Natural killer cell (primary cell): ENCODE measurements around the gene ZNF124. TPM values are rescaled to one million over a fixed set of nuclear protein-coding genes. Genes with fewer than 3 reads are reported as not detected.
"Not testable (repeated sequence)": the region's sequence is repeated elsewhere in the genome, so short reads cannot be mapped to it uniquely, and the experiment has no call there.

ENCODE experiments used
- ATAC-seq, 3 donors: fragments of 150-1000 bp in 2 of 3; fragments of 200-7000 bp in 1 of 3; cut with Tn5 transposase; 1 replicate in 1 of 3; 2 replicates in 2 of 3; pipeline ENCODE4 v1.10.0; 2021; ENCODE audit warnings: mild to moderate bottlenecking in 2 of 3, moderate library complexity in 2 of 3
- DNase-seq, 2 donors: peaks; one replicate each; pipeline versions ENCODE4 v3.0.0 to v3.0.0-alpha.2; 2013 to 2021; ENCODE audit warnings: mixed read lengths in 1 of 2
- H3K27ac ChIP-seq: one replicate; pipeline ENCODE4 v1.5.1; 2013; ENCODE audit warnings: mild to moderate bottlenecking, low read length
- H3K27me3 ChIP-seq: one replicate; pipeline ENCODE4 v1.6.1; 2013; ENCODE audit warnings: low read length; ENCODE audit not compliant: control insufficient read depth, insufficient read depth
- H3K36me3 ChIP-seq: one replicate; pipeline ENCODE4 v1.6.1; 2013; ENCODE audit warnings: low read length; ENCODE audit not compliant: control insufficient read depth, insufficient read depth
- H3K4me1 ChIP-seq: one replicate; pipeline ENCODE4 v1.6.1; 2013; ENCODE audit warnings: low read length; ENCODE audit not compliant: control insufficient read depth, insufficient read depth
- H3K4me3 ChIP-seq: one replicate; pipeline ENCODE4 v1.5.1; 2013; ENCODE audit warnings: low read length
- H3K9me3 ChIP-seq: one replicate; pipeline ENCODE4 v1.6.1; 2013; ENCODE audit warnings: low read length; ENCODE audit not compliant: control insufficient read depth, insufficient read depth
- H3K27ac Mint-ChIP-seq, 2 donors: one replicate each; pipeline ENCODE4 v1.8.0; 2022; ENCODE audit warnings: mild to moderate bottlenecking in 2 of 2, mixed read lengths in 2 of 2, moderate library complexity in 1 of 2
- H3K27me3 Mint-ChIP-seq, 2 donors: one replicate each; pipeline ENCODE4 v1.8.0; 2022; ENCODE audit warnings: low read depth in 2 of 2, mixed read lengths in 2 of 2
- H3K36me3 Mint-ChIP-seq: one replicate; pipeline ENCODE4 v1.8.0; 2022; ENCODE audit warnings: mixed read lengths
- H3K4me1 Mint-ChIP-seq, 2 donors: one replicate each; pipeline ENCODE4 v1.8.0; 2022; ENCODE audit warnings: mixed read lengths in 2 of 2
- H3K4me3 Mint-ChIP-seq: one replicate; pipeline ENCODE4 v1.8.0; 2022; ENCODE audit warnings: mild to moderate bottlenecking, moderate library complexity, mixed read lengths
- H3K9me3 Mint-ChIP-seq, 2 donors: one replicate each; pipeline ENCODE4 v1.8.0; 2022; ENCODE audit warnings: mixed read lengths in 2 of 2
- CTCF ChIP-seq: fragments of 200-600 bp; IDR thresholded peaks from one replicate; pipeline ENCODE4 v1.8.0; 2022; ENCODE audit warnings: antibody characterized with exemption
- WGBS: methylation state at CpG from one replicate; pipeline ENCODE4 v1.1.7; 2013; ENCODE audit warnings: missing lambda C conversion rate; ENCODE audit not compliant: insufficient coverage; 5-methylcytosine and 5-hydroxymethylcytosine counted together
- intact Hi-C: fragments of 100-400 bp; cut with micrococcal nuclease; formaldehyde crosslinking; loops from one replicate; pipeline ENCODE4 v1.14.2; 2022
- total RNA-seq, 4 donors: library from RNA; stranded (reverse); fragments of 120-200 nt in 1 of 4; gene quantifications; one replicate each; pipeline versions ENCODE4 v1.2.3 to v1.2.4, GENCODE V29; 2013 to 2022

Gene ZNF124
- total RNA-seq, 3 donors from 2014 or later (not counting 1 experiment from before 2014, with no cell fraction given), result 22.0 to 50.6 (median 31.2) TPM

- H3K9me3 ChIP-seq, DNase-seq, H3K27ac Mint-ChIP-seq, H3K4me1 Mint-ChIP-seq, H3K27me3 Mint-ChIP-seq, H3K4me3 ChIP-seq, H3K4me1 ChIP-seq, H3K27ac ChIP-seq, H3K36me3 ChIP-seq, intact Hi-C loops, H3K36me3 Mint-ChIP-seq, H3K9me3 Mint-ChIP-seq, H3K27me3 ChIP-seq, H3K4me3 Mint-ChIP-seq: not testable (repeated sequence)
- peak; percentile 99 to 100 (median 99) for ATAC-seq
- WGBS, result no CpG with 5 or more reads among the region's 25 CpGs
Observed at GRCh38 chr1:247126166-247126565, 45.7 kb downstream of the ZNF124 start.

GRCh38 chr1:247121382-247121781, 50.4 kb downstream of the ZNF124 start:
- ATAC-seq, result no peak
- no peaks in the 10 kb centered on the region for H3K4me1 Mint-ChIP-seq

GRCh38 chr1:247120408-247120668, 51.5 kb downstream of the ZNF124 start:
- H3K4me3 Mint-ChIP-seq, result not testable (repeated sequence)

More at GRCh38 chr1:247121382-247121781, 50.4 kb downstream of the ZNF124 start:
- Mint-ChIP-seq H3K27me3 (no peaks in the 10 kb centered on the region), H3K9me3 (no peaks in the 10 kb centered on the region), H3K36me3 (no peaks in the 10 kb centered on the region), H3K27ac (no peak overlapping the region), H3K4me3 (no peak overlapping the region)
- no peak for TF ChIP-seq CTCF
- Histone ChIP-seq H3K27ac (no peak overlapping the region), H3K36me3 (no peaks in the 10 kb centered on the region), H3K9me3 (no peaks in the 10 kb centered on the region), H3K4me3 (no peak overlapping the region), H3K4me1 (no peaks in the 10 kb centered on the region), H3K27me3 (no peaks in the 10 kb centered on the region)
- WGBS, result 87% methylated on average over 5 of the region's 6 CpGs
- intact Hi-C loops, result no loop called here
- no peak for DNase-seq

GRCh38 chr1:247119600-247120407, 52.0 kb downstream of the ZNF124 start:
- no peak for TF ChIP-seq CTCF
- no peak for ATAC-seq
- H3K27me3 Mint-ChIP-seq, result no peaks in the 10 kb centered on the region
- intact Hi-C loops, result no loop called here
- peaks cover 0 to 3% of the 10 kb centered on the region in 2 donors for H3K4me1 Mint-ChIP-seq
- no peak overlapping the region for H3K27ac ChIP-seq
- no peaks in the 10 kb centered on the region for H3K4me1 ChIP-seq
- no peak overlapping the region for H3K4me3 ChIP-seq
- H3K27me3 ChIP-seq, result no peaks in the 10 kb centered on the region
- no peaks in the 10 kb centered on the region for H3K9me3 ChIP-seq
- H3K36me3 Mint-ChIP-seq, result no peaks in the 10 kb centered on the region
- no peaks in the 10 kb centered on the region for H3K36me3 ChIP-seq
- H3K9me3 Mint-ChIP-seq, result no peaks in the 10 kb centered on the region
- H3K4me3 Mint-ChIP-seq, result no peak overlapping the region
- WGBS, result 96% methylated on average over 22 of the region's 22 CpGs
- no peak for DNase-seq
- H3K27ac Mint-ChIP-seq, result no peak overlapping the region

More at GRCh38 chr1:247120408-247120668, 51.5 kb downstream of the ZNF124 start:
- H3K9me3 ChIP-seq, ATAC-seq, H3K27me3 ChIP-seq, H3K36me3 Mint-ChIP-seq, H3K4me3 ChIP-seq, H3K9me3 Mint-ChIP-seq, H3K4me1 Mint-ChIP-seq, H3K27ac ChIP-seq, H3K27me3 Mint-ChIP-seq, H3K27ac Mint-ChIP-seq, DNase-seq, H3K4me1 ChIP-seq, H3K36me3 ChIP-seq, intact Hi-C loops: not testable (repeated sequence)
- 94% methylated on average over 4 of the region's 4 CpGs for WGBS
